ENCODE data around the gene EMP1. TPM values are rescaled to one million over a fixed set of nuclear protein-coding genes. Genes with fewer than 3 reads are reported as not detected.

The EMP1 gene
- total and polyA plus RNA-seq, 5 donors from 2014 or later = 0.15 to 1.6 (median 0.38) TPM; not detected in 2

DNA sequence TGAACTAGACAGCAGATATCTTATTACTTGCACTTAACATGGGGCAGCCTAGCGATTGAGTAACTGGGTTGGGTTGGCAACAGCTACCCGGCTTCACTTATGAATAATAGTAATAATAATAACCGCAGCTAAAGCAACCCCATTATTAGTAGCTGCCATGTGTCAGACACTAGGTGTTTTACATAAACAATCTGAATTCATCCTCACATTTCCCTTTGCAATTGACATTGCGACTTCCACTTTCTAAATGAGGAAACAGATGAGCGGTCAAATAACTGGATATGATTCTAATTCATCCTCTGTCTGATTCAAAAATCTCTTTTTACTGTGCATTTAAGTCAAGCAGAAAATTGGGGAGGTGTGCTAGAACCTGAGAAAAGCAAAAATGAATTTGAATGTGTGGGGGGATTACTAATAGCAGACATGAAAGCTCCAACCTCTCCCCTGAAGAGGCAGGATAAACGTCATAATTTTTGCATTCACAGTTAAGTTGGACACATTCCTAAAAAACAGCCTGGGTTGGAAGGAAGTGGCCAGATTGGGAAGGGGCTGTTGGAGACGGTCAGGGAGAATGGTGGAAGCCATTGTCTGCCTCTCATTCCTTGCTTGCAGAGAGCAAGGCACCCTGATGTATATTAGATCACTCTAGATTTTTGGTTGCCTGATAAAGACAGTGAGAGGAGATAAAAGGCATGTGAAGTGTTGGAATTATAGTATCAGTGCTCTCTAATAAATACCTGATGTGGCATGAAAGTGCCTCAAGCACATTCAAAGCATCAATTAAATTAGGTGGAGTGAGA is 13.1 kb downstream of the EMP1 start:
- no peaks in the 10 kb centered on the region for H3K36me3 Mint-ChIP-seq
- ATAC-seq (ENCODE audit: low read depth in 2 of 2) (no peak), DNase-seq (no peak)
- Histone ChIP-seq H3K27ac (ENCODE audit: insufficient read depth, low read length, poor library complexity, severe bottlenecking) (no peak overlapping the region), H3K9me3 (ENCODE audit: control insufficient read depth in 2 of 2, low read length in 2 of 2) (no peaks in the 10 kb centered on the region), H3K4me3 (ENCODE audit: low read depth, low read length) (no peak overlapping the region), H3K36me3 (ENCODE audit: control insufficient read depth, insufficient read depth, low read length) (no peaks in the 10 kb centered on the region), H3K4me1 (ENCODE audit: control insufficient read depth, insufficient read depth, low read length, poor library complexity, severe bottlenecking) (no peaks in the 10 kb centered on the region), H3K27me3 (ENCODE audit: control insufficient read depth, insufficient read depth, low read length) (no peaks in the 10 kb centered on the region)
- H3K4me1 Mint-ChIP-seq = peaks cover 0 to 41% (median 13%) of the 10 kb centered on the region in 4 donors
- H3K27ac Mint-ChIP-seq = no peak overlapping the region
- H3K27me3 Mint-ChIP-seq = no peaks in the 10 kb centered on the region
- peak overlapping the region in 2 of 4 donors; percentile 14 to 55 for H3K4me3 Mint-ChIP-seq
- H3K9me3 Mint-ChIP-seq = no peaks in the 10 kb centered on the region

DNA sequence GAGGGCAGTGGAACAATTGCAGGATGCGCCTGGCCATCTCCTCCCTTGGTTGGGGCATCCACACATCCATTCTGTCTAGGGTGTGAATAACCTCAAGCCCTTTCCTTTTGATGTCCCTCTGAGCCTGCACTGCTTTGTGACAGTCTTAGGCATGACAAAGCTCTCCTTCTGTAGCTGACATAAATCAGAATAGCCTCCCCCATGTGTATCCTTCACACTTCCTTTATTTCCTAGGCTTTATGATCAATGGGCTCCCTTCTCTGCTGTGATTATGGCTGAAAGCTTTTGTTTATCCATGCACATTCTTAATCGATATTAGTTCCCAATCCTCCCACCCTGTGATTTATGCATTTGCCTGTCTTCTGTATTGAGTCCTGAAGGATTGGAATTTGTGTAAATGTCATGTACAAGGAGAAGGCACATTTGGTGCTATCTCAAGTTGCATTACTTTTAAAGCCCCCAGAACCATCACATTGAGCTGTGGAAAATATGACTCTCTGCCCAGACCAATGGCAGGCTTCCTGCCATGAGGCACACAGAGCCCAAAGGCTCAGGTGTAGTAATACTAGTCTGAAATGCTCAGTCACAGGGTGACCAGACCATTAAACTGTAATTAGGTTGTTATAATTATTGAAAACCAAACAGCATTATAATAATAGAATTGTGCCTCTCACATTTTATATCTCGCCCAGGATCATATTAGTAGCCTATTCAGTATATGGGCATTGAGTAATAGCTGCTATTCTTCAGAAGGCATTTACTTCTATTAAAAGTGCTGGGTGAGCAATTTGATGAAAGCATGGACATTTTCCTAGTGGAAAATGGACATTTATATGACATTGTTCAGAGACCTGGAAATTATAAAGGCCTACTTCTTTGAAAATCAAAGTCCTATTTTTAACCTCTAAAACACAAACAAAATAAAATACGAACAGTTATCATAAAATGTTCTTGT is 14.0 kb downstream of the EMP1 start:
- no peak for ATAC-seq (ENCODE audit: low read depth in 2 of 2)
- no peak overlapping the region for H3K4me3 Mint-ChIP-seq

DNA sequence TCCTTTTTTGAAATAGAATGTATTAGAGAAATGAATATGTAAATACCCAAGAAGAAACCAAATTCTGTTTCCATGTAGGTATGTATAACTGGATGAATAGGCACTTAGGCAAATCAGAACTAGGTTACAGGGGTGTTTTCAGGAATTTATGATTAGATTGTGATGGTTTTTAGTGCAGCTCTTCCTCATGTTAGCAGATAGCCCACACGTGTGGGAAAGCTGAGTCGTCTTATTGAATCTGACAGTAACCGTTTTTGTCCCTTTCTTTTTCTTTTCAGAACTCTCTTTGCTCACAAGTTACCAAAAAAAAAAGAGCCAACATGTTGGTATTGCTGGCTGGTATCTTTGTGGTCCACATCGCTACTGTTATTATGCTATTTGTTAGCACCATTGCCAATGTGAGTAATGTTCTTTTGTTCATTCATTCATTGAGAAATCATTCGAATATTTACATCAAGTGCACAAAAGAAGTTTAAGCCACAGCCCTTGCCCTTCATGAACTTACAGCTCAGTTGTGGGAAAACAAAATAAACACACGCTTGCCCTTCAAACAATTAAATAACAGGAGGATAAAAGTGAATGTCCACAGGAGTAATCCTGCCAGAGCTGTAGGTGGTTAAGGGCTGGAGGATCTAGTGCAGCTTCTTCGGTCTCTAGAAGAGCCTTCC is 14.8 kb downstream of the EMP1 start:
- H3K9me3 Mint-ChIP-seq = no peaks in the 10 kb centered on the region
- H3K27ac Mint-ChIP-seq = peak overlapping the region; percentile 33 to 91 (median 71)

More for the DNA sequence above, 14.0 kb downstream of the EMP1 start:
- no peaks in the 10 kb centered on the region for H3K36me3 ChIP-seq (ENCODE audit: control insufficient read depth, insufficient read depth, low read length)
- Mint-ChIP-seq H3K27me3 (no peaks in the 10 kb centered on the region), H3K9me3 (no peaks in the 10 kb centered on the region), H3K4me1 (peaks cover 0 to 35% (median 13%) of the 10 kb centered on the region in 4 donors), H3K36me3 (no peaks in the 10 kb centered on the region), H3K27ac (peak overlapping the region in 1 of 3 donors; percentile 15)
- no peaks in the 10 kb centered on the region for H3K9me3 ChIP-seq (ENCODE audit: control insufficient read depth in 2 of 2, low read length in 2 of 2)
- H3K27me3 ChIP-seq (ENCODE audit: control insufficient read depth, insufficient read depth, low read length) = no peaks in the 10 kb centered on the region
- no peaks in the 10 kb centered on the region for H3K4me1 ChIP-seq (ENCODE audit: control insufficient read depth, insufficient read depth, low read length, poor library complexity, severe bottlenecking)
- H3K27ac ChIP-seq (ENCODE audit: insufficient read depth, low read length, poor library complexity, severe bottlenecking) = no peak overlapping the region
- no peak overlapping the region for H3K4me3 ChIP-seq (ENCODE audit: low read depth, low read length)
- no peak for DNase-seq

DNA sequence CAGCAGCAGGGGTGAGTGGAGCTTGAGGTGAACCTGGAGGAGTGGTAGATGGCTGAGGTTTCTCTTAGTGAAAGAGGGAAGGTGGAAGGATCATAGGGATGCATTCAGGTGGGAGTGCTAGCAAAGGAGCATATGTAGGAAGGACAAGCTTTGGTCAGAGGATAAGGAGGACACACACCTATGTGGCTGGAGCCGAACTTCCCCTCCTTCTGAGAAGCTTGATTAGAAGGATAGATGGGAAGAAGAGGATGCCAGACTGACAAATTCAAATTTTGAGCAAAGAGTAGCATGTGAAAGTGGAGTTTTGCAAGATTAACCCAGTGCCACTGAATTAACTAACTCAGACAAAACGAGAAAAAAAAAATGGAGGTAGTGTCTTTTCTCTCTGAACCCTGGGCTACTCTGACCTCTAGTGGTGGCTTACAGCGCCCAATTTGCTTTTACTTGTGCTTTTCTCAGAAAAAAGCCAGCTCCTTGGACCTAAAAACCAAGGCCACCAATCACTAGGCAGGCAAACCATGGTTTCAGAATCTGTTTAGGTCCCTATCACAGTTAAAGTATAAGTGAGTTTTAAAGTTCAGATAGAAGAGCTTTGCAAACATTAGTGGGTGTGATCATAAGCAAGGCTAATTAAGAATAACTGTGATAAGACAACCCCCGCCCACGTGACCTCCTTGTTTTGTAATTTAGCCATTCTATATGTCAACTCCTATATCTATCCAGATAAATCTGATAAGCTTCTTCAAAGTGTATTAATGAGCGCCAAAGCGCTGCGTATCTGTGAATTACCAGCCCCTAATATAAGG is 15.5 kb downstream of the EMP1 start:
- no peak overlapping the region for H3K27ac ChIP-seq (ENCODE audit: insufficient read depth, low read length, poor library complexity, severe bottlenecking)
- Mint-ChIP-seq H3K27ac (peak overlapping the region; percentile 33 to 91 (median 71)), H3K36me3 (no peaks in the 10 kb centered on the region), H3K4me1 (peaks cover 0 to 33% (median 13%) of the 10 kb centered on the region in 4 donors), H3K4me3 (peak overlapping the region in 1 of 4 donors; percentile 3), H3K9me3 (no peaks in the 10 kb centered on the region), H3K27me3 (no peaks in the 10 kb centered on the region)
- H3K27me3 ChIP-seq (ENCODE audit: control insufficient read depth, insufficient read depth, low read length) = no peaks in the 10 kb centered on the region
- ATAC-seq (ENCODE audit: low read depth in 2 of 2) = peak; percentile 70
- peak; percentile 59 to 82 (median 81) for DNase-seq
- no peaks in the 10 kb centered on the region for H3K4me1 ChIP-seq (ENCODE audit: control insufficient read depth, insufficient read depth, low read length, poor library complexity, severe bottlenecking)
- H3K4me3 ChIP-seq (ENCODE audit: low read depth, low read length) = peak overlapping the region; percentile 34
- H3K36me3 ChIP-seq (ENCODE audit: control insufficient read depth, insufficient read depth, low read length) = no peaks in the 10 kb centered on the region
- no peaks in the 10 kb centered on the region for H3K9me3 ChIP-seq (ENCODE audit: control insufficient read depth in 2 of 2, low read length in 2 of 2)

More for the DNA sequence above, 14.8 kb downstream of the EMP1 start:
- ATAC-seq (ENCODE audit: low read depth in 2 of 2) (no peak), DNase-seq (no peak)
- Histone ChIP-seq H3K27ac (ENCODE audit: insufficient read depth, low read length, poor library complexity, severe bottlenecking) (no peak overlapping the region), H3K4me3 (ENCODE audit: low read depth, low read length) (peak overlapping the region; percentile 34), H3K9me3 (ENCODE audit: control insufficient read depth in 2 of 2, low read length in 2 of 2) (no peaks in the 10 kb centered on the region), H3K36me3 (ENCODE audit: control insufficient read depth, insufficient read depth, low read length) (no peaks in the 10 kb centered on the region), H3K4me1 (ENCODE audit: control insufficient read depth, insufficient read depth, low read length, poor library complexity, severe bottlenecking) (no peaks in the 10 kb centered on the region), H3K27me3 (ENCODE audit: control insufficient read depth, insufficient read depth, low read length) (no peaks in the 10 kb centered on the region)
- H3K36me3 Mint-ChIP-seq = no peaks in the 10 kb centered on the region
- peaks cover 0 to 33% (median 13%) of the 10 kb centered on the region in 4 donors for H3K4me1 Mint-ChIP-seq
- H3K27me3 Mint-ChIP-seq = no peaks in the 10 kb centered on the region
- H3K4me3 Mint-ChIP-seq = no peak overlapping the region

DNA sequence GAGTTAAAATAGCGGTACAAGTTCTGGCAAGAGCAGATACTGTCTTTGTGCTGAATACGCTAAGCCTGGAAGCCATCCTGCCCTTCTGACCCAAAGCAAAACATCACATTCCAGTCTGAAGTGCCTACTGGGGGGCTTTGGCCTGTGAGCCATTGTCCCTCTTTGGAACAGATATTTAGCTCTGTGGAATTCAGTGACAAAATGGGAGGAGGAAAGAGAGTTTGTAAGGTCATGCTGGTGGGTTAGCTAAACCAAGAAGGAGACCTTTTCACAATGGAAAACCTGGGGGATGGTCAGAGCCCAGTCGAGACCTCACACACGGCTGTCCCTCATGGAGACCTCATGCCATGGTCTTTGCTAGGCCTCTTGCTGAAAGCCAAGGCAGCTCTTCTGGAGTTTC is 18.5 kb downstream of the EMP1 start:
- DNase-seq (no peak), ATAC-seq (ENCODE audit: low read depth in 2 of 2) (no peak)
- Histone ChIP-seq H3K27ac (ENCODE audit: insufficient read depth, low read length, poor library complexity, severe bottlenecking) (no peak overlapping the region), H3K9me3 (ENCODE audit: control insufficient read depth in 2 of 2, low read length in 2 of 2) (no peaks in the 10 kb centered on the region), H3K36me3 (ENCODE audit: control insufficient read depth, insufficient read depth, low read length) (no peaks in the 10 kb centered on the region), H3K4me3 (ENCODE audit: low read depth, low read length) (no peak overlapping the region), H3K27me3 (ENCODE audit: control insufficient read depth, insufficient read depth, low read length) (peaks cover 3% of the 10 kb centered on the region), H3K4me1 (ENCODE audit: control insufficient read depth, insufficient read depth, low read length, poor library complexity, severe bottlenecking) (no peaks in the 10 kb centered on the region)
- Mint-ChIP-seq H3K4me3 (no peak overlapping the region), H3K27ac (no peak overlapping the region), H3K9me3 (peaks cover 0 to 7% (median 0%) of the 10 kb centered on the region in 7 donors), H3K4me1 (peaks cover 0 to 20% (median 7%) of the 10 kb centered on the region in 4 donors), H3K27me3 (no peaks in the 10 kb centered on the region), H3K36me3 (no peaks in the 10 kb centered on the region)

DNA sequence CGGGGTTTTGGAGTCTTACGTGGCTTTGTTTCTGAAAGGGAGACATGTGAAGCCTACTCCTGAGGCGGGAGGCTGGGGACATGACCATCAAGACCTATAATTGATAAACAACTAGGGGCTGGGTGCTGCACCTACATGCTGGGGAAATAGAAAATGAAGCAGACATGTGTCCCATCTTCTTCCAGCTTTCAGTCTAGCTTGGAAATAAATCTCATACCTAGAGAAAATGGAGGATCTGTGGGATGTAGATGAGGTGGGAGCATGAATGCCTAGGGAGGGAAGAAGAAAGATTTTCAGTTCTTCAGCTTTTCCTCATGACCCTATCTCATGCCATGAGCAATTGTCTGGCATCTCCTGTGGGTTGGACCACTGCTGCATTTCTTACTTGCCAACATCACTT is 22.1 kb downstream of the EMP1 start:
- no peak for ATAC-seq (ENCODE audit: low read depth in 2 of 2)
- H3K4me1 Mint-ChIP-seq = no peaks in the 10 kb centered on the region

DNA sequence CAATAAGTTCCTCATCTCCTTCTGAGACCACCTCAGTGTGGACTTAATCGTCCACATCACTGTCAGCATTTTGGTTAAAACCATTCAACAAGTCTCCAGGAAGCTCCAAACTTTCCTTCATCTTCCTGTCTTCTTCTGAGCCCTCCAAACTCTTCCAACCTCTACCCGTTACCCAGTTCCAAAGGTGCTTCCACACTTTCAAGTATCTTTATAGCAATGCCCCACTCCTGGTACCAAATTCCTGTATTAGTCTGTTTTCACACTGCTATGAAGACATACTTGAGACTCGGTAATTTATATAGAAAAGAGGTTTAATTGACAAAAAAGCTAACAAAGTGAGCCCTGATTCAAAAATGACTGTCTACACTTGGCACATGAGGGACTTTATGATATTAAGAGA is 22.8 kb downstream of the EMP1 start:
- Histone ChIP-seq H3K4me1 (ENCODE audit: control insufficient read depth, insufficient read depth, low read length, poor library complexity, severe bottlenecking) (no peaks in the 10 kb centered on the region), H3K36me3 (ENCODE audit: control insufficient read depth, insufficient read depth, low read length) (no peaks in the 10 kb centered on the region), H3K9me3 (ENCODE audit: control insufficient read depth in 2 of 2, low read length in 2 of 2) (no peaks in the 10 kb centered on the region), H3K27me3 (ENCODE audit: control insufficient read depth, insufficient read depth, low read length) (peaks cover 6% of the 10 kb centered on the region), H3K4me3 (ENCODE audit: low read depth, low read length) (no peak overlapping the region), H3K27ac (ENCODE audit: insufficient read depth, low read length, poor library complexity, severe bottlenecking) (no peak overlapping the region)
- Mint-ChIP-seq H3K27ac (no peak overlapping the region), H3K9me3 (peaks cover 0 to 7% (median 0%) of the 10 kb centered on the region in 7 donors), H3K27me3 (peaks cover 13% of the 10 kb centered on the region), H3K4me1 (no peaks in the 10 kb centered on the region), H3K36me3 (no peaks in the 10 kb centered on the region), H3K4me3 (no peak overlapping the region)
- DNase-seq (no peak), ATAC-seq (ENCODE audit: low read depth in 2 of 2) (no peak)

More for the DNA sequence above, 22.1 kb downstream of the EMP1 start:
- Histone ChIP-seq H3K27ac (ENCODE audit: insufficient read depth, low read length, poor library complexity, severe bottlenecking) (no peak overlapping the region), H3K4me3 (ENCODE audit: low read depth, low read length) (no peak overlapping the region), H3K36me3 (ENCODE audit: control insufficient read depth, insufficient read depth, low read length) (no peaks in the 10 kb centered on the region), H3K9me3 (ENCODE audit: control insufficient read depth in 2 of 2, low read length in 2 of 2) (no peaks in the 10 kb centered on the region), H3K27me3 (ENCODE audit: control insufficient read depth, insufficient read depth, low read length) (peaks cover 3% of the 10 kb centered on the region), H3K4me1 (ENCODE audit: control insufficient read depth, insufficient read depth, low read length, poor library complexity, severe bottlenecking) (no peaks in the 10 kb centered on the region)
- H3K27ac Mint-ChIP-seq = no peak overlapping the region
- H3K9me3 Mint-ChIP-seq = peaks cover 0 to 7% (median 0%) of the 10 kb centered on the region in 7 donors
- no peak for DNase-seq
- peaks cover 13% of the 10 kb centered on the region for H3K27me3 Mint-ChIP-seq
- no peaks in the 10 kb centered on the region for H3K36me3 Mint-ChIP-seq
- H3K4me3 Mint-ChIP-seq = no peak overlapping the region

All from CD4-positive, CD25-positive, alpha-beta regulatory T cell (primary cell).